GM03348 (cell line): ENCODE data around the gene POLG.
A peak's percentile ranks its signal among the peaks of the same experiment; 100 is the strongest.

Experiments
- DNase-seq: peaks from one replicate; pipeline ENCODE4 v3.0.0; 2012; ENCODE audit warnings: low spot score

The POLG gene

DNA sequence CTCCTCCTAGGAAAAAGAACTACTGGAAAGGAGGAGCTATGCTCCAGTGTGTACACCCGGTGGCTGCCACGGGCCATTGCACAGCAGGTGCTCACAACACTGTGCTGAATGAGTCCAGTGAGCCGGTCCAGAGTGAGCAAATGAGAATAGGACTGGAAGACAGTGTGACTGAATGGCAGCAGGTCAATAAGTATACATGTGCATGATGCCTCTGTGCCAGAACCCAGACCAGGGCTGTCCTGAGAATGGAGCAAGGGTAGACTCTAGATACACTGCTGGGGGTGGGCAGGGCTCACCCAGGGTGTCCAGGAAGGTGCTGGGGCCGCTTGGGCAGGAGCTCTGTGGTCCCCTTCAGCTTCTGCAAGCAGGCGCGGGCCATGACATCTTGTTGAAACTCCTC is 8.3 kb downstream of the POLG start:
- no peak for DNase-seq

DNA sequence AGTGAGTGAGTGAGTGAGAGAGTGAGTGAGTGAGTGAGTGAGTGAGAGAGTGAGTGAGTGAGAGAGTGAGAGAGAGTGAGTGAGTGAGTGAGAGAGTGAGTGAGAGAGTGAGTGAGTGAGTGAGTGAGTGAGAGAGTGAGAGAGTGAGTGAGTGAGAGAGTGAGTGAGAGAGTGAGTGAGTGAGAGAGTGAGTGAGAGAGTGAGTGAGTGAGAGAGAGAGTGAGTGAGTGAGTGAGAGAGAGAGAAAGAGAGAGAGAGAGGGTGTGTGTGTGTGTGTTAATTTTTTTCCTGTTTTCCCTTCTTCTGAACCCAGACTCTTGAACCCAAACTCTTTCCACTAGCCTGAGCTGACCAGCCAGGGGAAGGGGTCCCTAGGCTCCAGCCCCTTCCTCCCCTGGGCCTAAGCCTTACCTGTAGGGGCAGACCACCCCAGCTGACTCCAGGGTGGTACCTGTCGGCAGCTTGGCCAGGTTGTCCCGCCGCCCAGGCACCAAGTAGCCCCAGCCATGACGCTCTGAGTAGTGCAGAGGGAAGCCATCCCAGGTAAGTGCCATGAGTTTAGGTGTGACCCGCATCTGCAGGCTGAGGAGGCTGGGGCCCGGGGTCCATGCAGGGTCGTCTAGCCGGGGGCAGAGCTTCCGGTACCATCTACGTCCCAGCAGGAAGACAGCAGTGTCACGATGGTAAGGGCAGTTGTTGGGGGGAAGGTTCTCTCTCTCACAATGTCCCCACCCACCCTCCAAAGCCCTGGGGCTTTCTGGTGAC is 9.4 kb downstream of the POLG start:
- DNase-seq: no peak

DNA sequence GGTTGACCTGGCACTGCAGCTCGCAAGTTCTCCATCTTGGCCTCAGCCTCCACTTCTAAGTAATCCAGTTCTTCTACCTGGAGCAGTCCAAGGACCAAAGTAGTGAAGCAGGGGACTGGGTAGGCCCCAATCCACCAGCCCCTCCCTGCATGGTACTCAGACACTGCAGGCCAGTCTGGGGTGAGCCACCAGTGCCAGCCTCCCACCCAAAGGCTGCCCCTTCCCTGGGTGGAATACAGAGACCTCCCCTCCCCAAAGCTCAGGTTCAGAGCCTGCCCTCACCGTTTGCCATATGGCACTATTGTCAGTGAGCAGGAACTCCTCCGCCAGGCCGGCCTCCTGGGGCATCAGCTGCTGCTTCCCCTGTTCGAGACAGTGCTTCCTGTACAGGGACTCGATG is 10.8 kb downstream of the POLG start:
- DNase-seq: no peak

DNA sequence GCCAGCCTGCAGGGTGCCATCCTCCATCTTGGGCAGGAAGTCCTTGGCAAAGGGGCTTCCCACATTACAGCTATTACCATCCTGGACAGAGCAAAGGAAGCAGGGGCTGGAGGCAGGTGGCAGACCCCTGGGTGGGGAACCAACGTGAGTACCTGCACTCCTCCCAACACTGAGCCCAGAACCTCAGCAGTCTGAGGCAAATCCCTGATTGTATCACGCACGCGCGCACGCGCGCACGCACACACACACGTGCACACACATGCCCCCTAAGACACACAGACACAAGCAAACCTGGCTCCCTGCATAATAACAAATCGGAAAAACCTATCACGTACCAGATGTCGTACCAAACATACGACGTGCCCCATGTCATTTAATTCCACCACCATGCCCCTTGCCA is 11.8 kb downstream of the POLG start:
- DNase-seq: no peak

DNA sequence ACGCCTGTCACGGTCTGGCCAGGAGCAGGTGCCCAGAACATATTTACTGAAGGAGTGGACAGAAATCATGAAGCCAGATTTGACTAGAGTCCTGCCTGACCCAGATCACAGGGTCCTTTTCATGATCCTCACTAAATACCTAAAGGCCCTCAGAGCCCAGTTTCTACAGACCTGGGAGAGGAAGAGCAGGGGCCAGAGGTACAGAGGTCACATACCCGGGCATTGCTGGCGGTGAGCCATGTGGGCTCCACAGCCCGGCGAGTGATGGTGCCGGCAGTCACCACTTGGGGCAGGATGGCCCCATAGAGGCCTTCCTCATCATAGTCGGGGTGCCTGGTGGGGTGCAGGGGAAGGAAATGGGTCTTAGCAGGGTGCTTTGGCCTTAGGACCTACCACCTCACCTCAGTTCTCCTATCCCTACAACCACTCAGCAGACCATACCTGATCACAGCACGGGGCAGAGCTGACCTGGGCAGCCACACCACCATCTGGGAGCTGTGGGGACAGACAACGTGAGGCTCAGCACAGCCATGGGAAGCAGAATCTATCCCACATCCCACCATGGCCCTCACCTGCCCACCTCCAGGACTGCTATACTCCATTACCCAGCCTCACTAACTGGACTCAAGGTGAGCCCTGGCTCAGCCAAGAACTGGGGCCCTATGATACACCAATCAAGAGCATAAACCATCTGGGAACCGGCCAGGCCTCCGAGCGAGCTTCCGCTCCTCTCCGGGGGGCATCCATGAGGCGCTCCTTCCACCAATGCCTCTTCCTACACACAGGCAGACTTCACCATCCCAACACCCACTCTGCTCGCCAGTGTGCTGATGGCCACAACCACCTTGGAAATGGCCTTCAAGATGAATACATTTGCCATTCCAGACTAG is 12.9 kb downstream of the POLG start:
- DNase-seq: no peak

DNA sequence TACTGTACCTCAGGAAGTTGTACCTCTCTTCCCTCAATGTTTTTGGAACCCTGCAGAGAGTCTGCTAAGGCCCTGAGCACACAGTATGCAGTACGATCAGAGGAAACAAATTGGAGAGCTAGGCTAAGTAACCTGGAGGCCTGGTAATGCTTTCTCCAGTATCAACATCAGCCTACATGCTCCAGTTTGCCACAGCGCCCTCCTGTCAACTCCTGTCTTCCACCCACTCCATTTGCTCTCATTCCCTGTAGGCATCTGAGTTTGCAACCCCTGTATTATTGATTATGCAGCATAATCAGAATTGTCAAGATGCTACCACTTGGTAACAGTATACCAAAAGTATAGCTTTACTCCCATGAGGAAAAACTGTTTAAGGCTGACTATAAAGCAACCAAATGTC is 14.4 kb downstream of the POLG start:
- DNase-seq: no peak

DNA sequence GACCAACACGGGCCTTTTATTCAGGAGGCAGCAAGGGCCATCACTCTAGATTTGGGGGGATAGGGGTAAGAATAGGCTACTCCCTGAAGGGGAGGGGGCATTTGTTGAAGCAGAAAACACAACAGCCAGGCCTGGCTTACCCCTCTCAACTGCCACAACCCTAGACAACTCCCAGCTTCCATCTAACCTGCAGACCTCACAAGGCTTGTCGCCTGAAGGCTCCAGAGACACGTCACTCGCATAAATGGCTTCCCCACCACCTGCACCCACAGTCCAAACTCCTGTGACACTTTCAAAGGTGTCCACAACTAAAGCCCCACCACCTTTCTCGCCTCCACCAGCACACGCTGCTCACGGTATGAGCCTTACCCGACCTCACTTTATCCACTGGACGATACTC is 14.9 kb downstream of the POLG start:
- no peak for DNase-seq

DNA sequence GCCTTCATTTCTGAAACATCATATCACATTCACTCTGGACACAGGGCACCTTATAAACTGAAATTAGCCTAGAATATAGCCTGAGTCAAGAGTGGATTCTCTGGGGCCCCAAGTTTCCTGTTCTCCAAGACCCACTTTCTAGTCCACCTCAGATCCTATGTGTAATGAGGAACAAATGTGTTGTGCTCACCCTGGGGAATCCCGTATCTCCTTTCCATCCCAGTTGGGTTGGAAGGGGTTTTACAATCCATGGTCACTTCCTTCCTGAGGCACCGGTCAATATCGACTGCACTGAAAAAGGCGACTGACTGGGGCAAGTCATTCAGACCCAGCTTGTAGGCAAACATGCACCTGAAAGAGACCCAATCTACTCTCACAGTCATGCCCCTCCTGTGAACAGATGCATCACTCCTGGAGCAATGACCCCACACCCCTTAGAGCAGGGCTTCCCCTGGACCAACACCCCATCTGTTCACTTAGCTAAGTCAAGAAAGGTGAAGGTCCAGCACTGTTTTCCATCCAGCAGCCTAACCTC is 17.4 kb downstream of the POLG start:
- DNase-seq: no peak

DNA sequence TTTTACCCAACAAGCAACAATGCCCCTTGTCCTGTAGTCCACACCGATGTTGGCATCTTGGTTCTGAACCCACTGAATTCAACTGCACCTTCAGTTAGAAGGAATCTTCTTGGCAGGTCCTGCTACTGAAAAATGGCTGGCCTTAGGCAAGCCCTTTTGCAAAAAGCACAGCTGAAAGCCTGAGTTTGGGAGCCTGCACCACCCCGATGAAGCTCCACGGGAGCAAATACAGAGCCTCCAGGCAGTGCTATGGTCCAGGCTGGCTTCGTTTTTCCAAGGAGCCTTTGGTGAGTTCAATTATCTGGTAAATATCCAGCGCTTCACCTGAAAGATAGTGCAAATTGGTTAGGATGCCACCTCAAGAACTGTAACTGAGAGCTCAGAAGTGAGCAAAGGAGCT is 18.1 kb downstream of the POLG start:
- no peak for DNase-seq

DNA sequence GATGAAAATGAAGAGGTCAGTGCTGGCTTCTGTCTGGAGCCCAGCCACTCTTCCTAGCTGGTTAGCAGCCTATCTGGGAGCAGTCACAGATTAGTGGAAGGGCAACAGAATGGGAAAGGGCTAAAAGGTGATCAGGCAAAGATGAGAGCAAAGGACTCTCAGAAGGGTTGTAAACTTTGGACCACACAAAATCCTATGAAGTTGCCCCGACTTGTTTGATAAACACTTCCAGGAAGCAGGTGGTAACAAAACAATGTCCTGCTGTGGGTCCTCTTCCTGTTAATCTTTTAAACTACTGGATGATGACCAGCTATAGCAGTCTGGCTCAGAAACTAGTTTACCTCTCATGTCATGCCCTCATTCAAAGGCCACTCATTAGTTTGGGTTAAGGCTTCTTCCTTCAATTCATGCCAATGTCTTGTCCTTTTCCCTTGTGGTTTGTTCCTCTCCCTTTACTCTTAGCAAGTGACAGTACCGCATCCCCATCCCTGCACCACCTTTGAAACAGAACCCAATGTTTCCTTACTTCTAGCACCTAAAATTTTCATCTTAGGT is 19.2 kb downstream of the POLG start:
- DNase-seq: no peak

DNA sequence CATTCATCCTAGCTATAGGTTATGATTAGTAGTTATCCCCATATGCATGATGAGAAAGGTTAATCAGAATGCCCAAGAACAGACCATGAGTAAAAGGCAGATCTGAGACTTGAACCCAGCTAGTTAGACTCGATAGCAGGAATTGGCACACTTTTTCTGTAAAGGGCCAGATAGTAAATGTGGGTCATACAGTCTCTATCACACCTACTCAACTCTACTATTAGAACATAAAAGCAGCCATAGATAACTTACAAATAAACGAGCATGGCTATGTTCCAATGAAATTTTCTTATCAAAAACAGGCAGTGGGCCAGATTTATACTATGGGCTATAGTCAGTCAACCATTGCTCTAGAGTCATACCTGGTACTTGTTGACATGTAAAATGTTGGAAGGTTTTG is 24.6 kb downstream of the POLG start:
- DNase-seq: no peak

DNA sequence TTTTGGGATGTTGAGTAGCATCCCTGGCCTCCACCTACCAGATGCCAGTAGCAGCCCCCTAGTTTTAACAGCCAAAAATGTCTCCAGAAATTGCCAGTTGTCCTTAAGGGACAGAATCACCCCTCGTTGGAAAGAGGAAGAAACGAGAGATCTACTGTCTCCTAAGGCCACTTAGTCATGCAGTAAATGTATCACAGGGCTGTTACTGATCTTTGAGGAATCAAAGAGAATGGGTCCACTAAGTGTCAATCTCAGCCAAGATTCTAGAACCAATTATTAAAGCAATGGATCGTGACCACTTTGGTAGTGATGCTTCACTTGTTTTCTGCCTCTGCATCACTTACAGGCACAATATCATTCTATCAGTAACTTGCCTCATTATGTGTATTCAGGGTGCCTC is 26.4 kb downstream of the POLG start:
- DNase-seq: no peak

DNA sequence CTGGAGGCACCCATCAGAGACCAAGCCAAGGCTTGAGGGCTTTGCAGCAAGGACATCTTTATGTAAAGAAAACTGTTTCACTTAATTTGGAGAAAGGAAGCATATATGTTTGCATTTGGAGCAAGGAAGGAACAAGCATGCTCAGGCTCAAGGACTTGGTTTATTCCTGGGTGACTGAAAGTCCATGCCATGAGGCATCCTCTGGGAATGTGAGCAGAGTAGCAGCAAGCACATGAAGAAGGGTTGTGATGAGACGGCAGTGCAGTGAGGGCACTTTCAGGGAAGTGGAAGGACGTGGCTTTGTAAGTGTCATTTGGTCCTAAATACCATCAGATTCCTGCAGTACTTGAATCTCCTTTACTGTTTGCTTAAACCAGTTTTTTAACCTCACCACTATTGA is 26.8 kb downstream of the POLG start:
- DNase-seq: peak; percentile 63

DNA sequence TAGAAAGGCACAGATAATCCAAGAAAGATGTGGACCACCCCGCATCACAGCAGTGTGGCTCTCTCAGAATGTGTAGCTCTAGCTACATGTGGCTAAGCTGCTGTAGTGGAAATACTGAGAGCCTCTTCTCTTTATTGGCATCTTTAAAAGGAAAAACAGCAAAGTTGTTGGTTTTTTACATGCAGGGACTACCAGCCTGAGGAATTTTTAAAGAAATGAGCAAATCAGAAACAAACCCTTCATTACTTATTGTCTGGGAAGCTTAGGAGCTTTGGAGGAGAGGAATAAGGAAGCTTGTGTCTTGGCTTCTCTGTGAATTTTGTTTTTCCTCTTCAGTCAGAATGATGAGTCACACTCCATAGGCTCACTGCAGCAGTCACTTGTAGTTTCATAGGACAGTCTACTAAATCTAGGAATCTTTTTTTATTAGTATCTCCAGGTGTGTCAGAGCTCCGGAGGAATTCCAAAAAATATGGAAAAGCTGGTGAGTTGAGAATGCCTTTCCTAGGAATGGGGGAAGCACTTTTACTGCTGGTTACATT is 27.5 kb downstream of the POLG start:
- peak; percentile 49 for DNase-seq

DNA sequence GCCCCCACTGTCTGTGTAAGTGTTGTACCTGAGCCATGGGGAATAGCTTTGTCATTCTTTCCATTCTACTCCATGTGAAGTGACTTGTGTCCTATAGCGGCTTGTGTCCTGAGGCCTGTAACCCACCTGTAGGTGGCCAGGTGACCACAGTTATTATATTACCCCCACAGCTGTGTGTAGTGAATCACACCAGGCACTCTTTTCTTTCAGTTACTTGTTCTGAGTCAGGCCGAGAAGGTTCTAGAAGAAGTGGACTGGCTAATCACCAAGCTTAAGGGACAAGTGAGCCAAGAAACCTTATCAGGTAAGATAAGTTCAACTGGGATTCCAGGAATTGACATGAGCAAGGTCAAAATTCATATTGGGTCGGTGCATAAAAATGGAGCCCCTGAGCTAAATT is 29.2 kb downstream of the POLG start:
- no peak for DNase-seq

DNA sequence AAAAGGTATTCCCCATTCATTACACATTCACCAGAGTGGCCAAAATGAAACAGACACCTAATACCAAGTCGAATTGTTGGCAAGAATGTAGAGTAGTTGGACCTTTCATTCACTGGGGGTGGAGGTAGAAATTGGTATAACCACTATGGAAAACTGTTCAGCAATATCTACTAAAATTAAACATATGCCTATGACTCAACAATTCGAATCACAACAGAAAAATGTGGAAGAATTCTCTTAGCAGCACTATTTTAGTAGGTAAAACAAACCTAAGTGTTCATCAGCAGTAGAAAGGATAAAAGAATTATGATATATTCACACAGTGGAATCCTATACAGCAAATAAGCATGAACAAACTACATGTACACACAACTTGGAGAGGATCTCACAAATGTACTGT is 30.6 kb downstream of the POLG start:
- DNase-seq: no peak

DNA sequence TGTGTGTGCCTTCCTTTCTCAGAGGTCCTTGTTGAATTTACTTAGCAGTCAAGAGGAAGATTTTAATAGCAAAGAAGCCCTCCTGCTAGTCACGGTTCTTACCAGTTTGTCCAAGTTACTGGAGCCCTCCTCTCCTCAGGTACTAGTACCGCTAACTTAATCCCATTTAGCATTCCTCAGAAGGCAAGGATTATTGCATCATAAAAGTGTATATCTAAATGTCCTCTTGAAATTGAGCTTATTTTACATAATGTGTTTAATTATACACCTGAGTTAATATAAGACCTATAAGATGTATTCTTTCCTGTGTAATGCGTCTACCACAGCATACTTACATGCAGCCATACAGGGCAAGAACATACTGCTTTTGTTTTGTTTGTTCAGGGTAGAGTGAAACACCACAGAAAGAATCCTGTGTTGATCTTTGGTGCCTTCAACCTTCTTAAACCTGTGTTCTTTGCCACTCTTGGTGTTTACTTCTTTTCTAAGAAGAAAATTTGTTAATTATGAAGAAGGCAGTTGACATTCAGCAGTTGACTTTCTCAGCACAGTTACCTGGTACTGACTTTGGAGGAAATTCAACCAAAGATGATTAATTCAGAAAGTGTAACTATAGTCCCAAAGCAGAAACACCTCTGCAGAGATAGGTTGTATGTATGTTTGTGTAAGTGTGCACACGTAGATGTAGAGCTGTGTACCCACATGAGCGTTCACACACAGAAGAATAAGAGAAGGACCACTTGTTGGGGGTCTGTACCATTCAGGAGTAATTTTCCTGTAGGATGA is 33.1 kb downstream of the POLG start:
- no peak for DNase-seq

DNA sequence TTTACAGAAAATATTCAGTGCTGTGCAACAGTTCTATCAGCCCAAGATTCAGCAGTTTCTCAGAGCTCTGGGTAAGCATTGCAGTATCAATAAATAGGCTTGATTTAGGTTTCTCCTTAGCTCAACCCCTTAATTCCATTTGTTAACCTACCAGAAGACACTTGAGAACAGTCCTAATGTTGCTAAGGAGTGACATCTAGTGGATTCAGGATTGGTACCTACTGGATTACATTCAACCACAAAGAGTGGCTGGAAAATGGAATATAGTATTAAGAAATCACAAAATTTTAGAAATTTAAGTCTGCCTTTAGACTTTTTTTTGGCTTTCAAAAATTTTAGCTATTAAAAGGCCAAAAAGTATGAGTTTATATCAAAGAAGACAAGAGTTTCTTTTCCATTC is 34.7 kb downstream of the POLG start:
- peak; percentile 61 for DNase-seq

DNA sequence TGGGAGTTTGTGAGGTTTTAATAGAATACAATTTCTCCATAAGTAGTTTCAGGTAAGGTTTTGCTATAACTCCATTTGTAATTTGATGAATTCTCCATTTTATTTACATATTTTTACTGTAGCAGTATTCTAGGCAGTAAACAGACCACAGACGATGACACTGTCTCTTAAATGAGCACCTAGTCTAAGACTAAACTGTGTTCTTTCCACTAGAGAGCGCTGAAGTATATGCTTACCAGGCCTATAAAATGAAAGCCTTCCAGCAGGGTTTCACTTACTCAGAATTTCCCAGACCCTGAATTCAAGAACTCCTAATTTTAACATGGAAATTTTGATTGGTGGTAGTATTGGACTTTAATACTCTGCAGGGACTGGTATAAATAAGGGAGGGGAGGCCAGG is 41.6 kb downstream of the POLG start:
- DNase-seq: no peak

DNA sequence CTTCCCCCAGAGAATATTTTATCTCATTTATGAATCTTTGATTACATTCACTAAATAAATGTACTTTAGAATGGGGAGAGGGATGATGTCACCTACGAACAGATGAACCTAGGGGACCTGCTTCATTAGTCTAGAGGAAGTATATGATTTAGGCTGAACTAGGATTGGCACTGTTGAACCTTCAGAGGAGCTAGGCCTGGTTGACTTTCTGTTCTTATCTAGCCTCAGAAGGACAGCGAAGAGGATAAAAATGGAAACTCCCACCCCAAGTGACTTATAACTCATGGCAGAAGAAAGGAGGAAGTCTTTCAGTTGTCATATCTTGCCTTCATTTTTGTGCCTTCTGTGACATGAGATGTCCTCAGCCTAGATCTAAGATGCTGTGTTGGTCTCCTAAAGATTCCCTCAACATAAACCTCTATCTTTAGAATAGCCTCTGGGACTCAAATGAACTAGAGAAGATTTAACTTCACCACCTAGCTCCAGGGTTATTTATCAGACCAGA is 42.6 kb downstream of the POLG start:
- no peak for DNase-seq

DNA sequence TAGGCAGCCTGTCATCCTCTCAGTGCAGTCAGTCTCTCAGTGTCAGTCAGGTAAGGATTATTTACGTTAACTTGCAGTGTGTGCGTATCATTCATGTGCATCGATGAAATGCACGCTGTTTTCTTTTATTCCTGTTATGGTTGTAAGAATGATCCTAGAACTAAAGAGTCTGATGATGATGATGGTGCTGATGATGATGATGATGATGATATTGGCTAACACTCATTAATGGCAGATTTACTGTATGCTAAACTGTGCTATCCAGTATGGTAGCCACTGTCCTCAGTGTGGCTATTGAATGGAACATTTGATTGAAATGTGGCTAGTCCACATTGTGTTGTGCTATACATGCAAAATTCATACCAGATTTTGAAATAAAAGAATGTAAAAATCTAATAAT is 51.4 kb downstream of the POLG start:
- DNase-seq: no peak

DNA sequence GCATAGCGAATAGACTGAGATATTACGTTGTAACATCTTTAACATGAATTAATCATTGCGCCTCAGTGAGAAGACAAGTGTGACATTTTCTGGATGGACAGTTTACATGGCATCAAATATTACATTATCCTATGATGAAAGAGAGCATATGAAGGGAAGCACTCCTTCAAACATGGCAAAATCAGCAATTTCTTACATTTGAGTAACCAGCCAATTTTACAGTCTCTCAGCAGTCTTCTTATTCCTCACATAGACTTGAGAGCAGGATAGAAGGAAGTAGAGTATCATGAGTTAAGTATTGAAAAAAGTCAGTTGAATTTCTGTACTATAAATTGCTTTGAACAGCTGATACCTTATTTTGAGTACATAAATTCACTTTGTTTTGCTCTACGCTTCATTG is 52.0 kb downstream of the POLG start:
- no peak for DNase-seq
